HG02759 (cell line): ENCODE data around the gene HMCES.
"Not testable (repeated sequence)": the region's sequence is repeated elsewhere in the genome, so short reads cannot be mapped to it uniquely, and the experiment has no call there.

ENCODE experiments used
- ATAC-seq: cut with Tn5 transposase; IDR thresholded peaks from one replicate; pipeline ENCODE4 v1.9.1; 2021; ENCODE audit warnings: mild to moderate bottlenecking, moderate library complexity; ENCODE audit not compliant: unreplicated experiment

The HMCES gene

GRCh38 chr3:129320261-129320660 is 41.6 kb downstream of the HMCES start:
- no peak for ATAC-seq

- ATAC-seq, result no peak
These were observed 42.3 kb downstream of the HMCES start for GRCh38 chr3:129320825-129321487.

GRCh38 chr3:129321887-129322286 is 43.2 kb downstream of the HMCES start:
- ATAC-seq, result no peak

GRCh38 chr3:129323651-129324294 is 45.1 kb downstream of the HMCES start:
- no peak for ATAC-seq

DNA sequence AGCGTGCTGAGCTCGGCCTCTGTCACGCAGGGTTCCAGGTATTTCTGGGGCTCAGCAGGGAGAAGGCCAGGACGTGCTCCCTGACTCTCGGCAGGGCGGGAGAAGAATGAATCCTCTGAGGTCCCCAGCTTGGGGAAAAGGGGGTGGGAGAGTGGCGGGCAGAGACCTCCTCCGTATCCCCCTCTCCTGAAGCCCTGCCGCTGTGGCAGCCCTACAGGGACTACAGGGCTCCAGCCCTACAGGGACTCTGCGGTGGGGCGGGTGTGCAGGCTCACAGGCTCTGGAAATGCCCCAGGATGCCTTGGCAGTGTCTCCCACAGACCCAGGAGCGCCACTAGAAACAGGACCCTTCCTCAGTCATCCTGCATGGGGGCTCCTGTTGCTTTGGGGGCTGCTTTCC is 46.2 kb downstream of the HMCES start:
- no peak for ATAC-seq

GRCh38 chr3:129325383-129325782 is 46.7 kb downstream of the HMCES start:
- ATAC-seq, result no peak

DNA sequence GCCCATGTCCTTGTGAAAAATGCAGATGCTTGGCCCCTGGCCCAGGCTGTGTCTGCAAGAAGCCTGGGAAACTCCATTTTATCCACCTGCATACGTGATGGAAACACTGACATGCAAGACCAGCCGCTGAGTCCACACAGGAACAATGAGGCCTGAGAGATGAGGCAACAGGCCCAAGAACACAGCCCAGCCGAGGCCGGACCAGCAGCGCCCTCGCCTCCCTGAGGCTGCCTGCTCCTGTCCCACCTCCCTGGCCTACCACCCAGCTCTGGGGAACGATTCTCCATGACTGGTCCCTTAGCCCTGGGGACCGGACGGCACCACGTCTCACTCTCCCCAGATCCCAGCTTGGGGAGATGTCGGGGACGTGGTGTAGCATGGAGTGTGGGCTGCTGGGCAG is 47.5 kb downstream of the HMCES start:
- no peak for ATAC-seq

- ATAC-seq, result no peak
These were observed 47.9 kb downstream of the HMCES start for GRCh38 chr3:129326595-129326994.

DNA sequence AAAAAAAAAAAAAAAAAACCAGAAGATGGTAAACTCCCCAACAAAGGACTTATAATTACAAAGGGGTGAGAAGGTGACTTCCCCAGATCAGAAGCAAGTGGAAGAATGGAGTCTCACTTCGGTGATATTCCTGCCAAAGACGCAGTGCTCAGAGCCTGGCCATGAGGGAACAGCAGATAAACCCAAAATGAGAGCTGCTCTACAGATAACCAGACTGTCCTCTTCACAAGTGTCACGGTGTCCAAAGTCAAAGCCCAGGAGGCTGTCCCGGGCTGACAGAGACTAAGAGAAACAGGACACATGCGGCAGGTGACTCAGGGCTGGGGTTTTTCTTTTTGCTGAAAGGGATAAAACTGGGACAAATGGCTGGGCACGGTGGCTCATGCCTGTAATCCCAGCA is 48.8 kb downstream of the HMCES start:
- ATAC-seq, result no peak

- ATAC-seq, result no peak
These were observed 51.2 kb downstream of the HMCES start for GRCh38 chr3:129329858-129330257.

DNA sequence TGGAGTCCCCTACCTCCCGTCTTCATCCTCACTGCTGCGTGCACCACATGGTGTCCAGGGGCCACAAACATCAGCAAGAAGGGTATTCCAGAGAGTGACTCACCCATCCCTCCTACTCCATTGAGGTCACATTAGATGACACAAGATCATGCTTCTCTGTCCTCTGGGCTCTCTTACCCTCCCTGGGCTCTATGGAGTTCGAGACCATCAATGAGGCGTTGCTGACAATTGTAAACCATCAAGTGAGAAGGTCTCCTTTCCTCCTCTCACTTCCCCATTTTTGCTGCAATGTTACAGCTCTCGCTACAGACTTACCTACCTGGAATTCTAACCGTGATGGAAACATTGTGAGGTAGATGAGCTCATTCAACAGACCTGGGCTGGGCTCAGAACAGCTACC is 51.7 kb downstream of the HMCES start:
- no peak for ATAC-seq

- no peak for ATAC-seq
These were observed 55.2 kb downstream of the HMCES start for GRCh38 chr3:129333891-129334290.

DNA sequence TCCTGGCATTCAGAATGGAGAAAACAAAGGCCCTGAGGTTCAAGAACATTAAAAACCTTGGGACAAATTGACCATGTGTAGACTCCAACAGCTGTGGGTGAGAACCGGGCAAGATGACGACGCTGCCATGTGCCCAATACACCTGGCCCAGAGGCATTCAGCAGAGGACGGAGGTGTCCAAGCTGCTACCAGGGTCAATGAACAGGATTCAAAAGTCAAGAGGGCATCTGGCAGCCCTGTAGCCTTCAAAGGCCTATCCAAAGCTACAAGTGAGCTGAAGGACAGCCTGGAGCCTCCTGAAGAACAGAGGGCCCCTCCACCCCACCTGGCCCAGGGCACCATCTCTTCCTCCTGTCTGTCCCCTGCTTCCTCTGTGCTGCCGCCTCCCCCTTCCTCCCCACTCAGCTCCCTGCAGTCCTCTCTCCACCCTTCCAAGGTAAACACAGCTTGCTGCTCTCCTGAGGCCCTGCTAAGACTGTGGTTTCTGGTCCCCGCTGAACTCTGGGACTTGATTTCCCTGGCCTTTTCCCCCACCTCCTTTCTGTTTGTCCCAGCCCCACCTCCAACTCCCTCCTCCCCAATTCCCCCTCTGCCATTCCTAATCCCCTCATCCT is 57.5 kb downstream of the HMCES start:
- no peak for ATAC-seq

GRCh38 chr3:129337719-129338118 is 59.0 kb downstream of the HMCES start:
- not testable (repeated sequence) for ATAC-seq

DNA sequence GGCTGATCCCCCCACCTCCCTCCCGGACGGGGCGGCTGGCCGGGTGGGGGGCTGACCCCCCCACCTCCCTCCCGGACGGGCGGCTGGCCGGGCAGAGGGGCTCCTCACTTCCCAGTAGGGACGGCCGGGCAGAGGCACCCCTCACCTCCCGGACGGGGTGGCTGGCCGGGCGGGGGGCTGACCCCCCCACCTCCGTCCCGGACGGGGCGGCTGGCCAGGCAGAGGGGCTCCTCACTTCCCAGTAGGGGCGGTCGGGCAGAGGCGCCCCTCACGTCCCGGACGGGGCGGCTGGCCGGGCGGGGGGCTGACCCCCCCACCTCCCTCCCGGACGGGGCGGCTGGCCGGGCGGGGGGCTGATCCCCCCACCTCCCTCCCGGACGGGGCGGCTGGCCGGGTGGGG is 60.5 kb downstream of the HMCES start:
- ATAC-seq, result not testable (repeated sequence)

DNA sequence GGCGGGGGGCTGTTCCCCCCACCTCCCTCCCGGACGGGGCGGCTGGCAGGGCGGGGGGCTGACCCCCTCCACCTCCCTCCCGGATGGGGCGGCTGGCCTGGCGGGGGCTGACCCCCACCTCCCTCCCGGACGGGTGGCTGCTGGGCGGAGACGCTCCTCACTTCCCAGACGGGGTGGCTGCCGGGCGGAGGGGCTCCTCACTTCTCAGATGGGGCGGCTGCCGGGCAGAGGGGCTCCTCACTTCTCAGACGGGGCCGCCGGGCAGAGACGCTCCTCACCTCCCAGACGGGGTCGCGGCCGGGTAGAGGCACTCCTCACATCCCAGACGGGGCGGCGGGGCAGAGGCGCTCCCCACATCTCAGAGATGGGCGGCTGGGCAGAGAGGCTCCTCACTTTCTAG is 61.2 kb downstream of the HMCES start:
- not testable (repeated sequence) for ATAC-seq

DNA sequence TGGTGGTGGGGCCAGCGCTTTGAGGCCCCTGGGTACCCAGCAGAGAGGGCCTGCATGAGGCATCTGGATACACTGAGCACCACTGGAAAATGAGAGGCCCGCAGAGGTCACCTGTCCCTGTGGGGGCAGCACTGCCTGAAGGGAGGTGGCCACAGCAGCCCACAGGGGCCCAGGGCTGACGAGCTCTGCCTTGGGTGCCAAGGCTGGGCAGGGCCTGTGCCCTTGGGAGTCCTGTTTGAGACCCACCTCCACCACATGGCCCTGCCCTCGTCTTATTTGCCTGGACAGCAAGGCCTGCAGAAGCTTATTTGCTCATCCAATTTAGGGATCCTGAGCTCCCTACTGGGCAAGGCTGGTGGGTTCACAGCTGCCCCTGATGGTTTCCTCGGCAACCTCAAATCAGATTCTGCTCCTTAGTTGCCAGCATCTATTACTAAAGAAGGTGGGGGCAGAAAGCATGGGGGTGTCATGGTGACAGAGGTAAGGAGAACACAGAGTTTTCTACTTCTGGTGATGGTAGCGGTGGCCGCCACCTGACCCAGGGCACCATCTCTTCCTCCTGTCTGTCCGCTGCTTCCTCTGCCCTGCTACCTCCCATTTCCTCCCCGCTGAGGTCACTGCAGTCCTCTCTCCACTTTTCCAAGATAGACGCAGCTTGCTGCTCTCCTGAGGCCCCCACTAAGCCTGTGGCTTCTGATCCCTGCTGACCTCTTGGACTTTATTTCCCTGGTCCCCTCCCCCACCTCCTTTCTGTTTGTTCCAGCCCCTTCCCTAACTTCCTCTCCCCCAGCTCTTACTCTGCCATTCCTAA is 62.9 kb downstream of the HMCES start:
- no peak for ATAC-seq

DNA sequence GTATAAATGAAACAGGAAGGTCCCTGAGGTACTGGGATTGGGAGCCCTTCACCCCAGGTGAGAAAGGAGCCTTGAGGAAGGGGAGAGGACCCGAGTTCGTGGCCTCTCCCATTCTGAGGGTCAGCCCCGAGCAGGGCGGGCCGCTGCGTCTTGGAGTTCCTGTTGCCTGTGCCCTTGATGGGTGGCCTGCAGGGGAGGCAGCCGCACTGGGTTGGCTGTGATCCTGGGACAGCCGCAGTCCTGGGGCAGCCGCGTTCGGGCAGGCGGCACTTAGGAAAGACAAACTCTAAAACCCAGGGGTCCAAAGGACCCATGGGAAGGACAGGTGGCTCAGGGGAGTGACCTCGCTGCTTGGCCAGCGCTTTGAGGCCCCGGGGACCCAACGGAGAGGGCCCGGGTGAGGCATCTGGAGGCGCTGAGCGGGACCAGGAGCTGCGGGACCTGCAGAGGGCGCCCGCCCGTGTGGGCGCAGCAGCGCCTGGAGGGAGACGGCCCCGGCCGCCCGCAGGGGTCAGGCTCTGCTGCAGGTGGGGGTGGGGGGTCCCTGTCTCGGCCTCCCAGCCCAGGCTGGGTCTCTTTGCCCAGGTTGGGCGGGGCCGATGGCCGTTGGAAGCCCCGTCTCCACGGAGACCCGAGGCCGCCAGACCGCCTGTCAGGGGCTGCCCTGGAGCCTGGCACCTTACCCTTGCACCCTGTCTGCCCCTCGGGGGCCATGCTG is 65.1 kb downstream of the HMCES start:
- ATAC-seq, result no peak

DNA sequence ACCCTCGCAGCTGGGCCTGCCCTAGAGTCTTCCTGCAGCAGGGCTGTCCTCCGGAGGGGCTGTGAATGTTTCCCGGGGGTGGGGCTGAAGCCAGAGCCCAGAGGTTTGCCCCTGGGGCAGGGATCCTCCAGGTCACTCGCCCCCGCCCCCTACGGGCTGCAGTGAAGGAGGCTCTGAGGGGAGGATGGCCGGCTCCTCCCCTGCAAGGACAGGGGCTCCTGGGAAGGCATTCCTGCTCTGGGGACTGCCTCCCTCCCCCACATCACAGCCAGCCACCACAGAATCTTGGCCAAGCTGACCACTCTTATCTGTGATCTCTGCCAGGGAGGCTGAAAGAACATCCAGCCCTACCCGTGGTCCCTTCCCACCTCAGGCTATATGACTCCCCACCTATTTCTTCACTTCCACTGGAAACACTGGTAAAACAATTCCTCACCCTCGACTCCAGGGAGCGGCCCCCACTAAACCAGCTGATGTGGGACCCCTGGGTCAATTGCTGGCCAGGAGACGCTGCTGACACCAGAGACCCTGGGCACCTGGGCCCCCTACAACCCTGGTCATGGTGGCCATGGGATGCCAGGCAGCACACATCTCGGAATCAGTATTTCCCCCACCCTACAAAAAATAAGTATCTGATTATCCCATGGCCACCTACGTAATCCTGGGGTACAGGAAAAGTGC is 66.0 kb downstream of the HMCES start:
- ATAC-seq, result no peak

DNA sequence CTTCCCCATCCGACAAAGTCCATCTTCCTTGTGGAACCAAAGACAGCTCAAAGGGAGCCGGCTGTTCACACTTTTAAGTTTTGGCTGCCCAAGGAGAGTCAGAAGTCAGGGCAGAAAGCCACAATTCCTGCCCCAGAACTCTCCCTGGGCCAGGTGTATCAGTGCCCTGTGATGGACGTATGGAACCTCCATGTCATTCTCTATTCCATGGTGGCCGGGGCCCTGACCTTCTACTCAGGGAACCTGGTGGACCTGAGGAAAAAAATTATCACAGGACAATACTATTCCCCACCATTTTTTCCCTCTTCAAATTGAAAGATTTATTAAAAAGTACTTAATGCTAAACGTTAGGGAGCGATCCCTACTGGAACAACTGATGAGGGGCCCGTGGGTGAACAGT is 66.6 kb downstream of the HMCES start:
- no peak for ATAC-seq
